ENCODE results near the gene PRKAR1B.

GRCh38 chr7:631291-631711 is 95.8 kb downstream of the PRKAR1B start:
- TF ChIP-seq CTCF (IDR thresholded peaks at IDR 0.05): no peak
- TF ChIP-seq EZH2phosphoT487 (IDR thresholded peaks at IDR 0.05): no peak
